Measurements from ENCODE around the gene VANGL2.

VANGL2 gene

DNA sequence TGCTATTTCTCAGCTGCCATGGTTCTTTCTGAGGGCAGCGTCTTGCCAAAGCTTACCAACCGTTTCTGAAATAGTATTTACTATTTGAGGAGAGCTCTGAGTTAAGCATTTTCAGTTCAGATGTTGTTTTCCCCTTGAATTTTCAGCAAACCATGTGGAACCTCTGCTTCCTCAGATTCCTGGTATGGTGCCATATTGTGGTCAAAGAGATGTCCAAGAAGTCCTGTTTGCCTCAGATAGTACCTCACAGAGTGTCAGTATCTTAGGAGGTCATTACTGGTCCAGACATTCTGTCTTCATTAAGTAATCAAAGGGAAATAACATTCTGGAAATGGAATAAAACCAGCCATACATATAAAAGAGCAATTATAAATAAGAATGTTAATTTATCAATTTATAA, 36.6 kb downstream of the VANGL2 start:
- Histone ChIP-seq H3K9ac (ENCODE audit: low read length) (no peak overlapping the region), H3K79me2 (ENCODE audit: insufficient read depth, low read length) (no peaks in the 10 kb centered on the region), H3K9me3 (ENCODE audit: low read length) (no peaks in the 10 kb centered on the region), H3K27me3 (ENCODE audit: insufficient read depth, low read length) (no peaks in the 10 kb centered on the region), H3K4me3 (ENCODE audit: low read depth, low read length, poor library complexity, severe bottlenecking) (no peak overlapping the region), H4K20me1 (ENCODE audit: insufficient read depth, low read length) (no peaks in the 10 kb centered on the region), H3K4me2 (ENCODE audit: low read length) (peak overlapping the region; percentile 59; the same call in 1 of the 2 replicates), H2AFZ (ENCODE audit: low read length) (0 out of 2 replicates have a peak overlapping the region, but pooled peaks have one; percentile 4), H3K27ac (ENCODE audit: low read depth, low read length, poor library complexity, severe bottlenecking) (peak overlapping the region; percentile 60), H3F3A (ENCODE audit: insufficient read depth, low read length) (peaks cover 2% of the 10 kb centered on the region; the same call in 1 of the 2 replicates), H3K9me2 (ENCODE audit: low read depth, low read length) (no peaks in the 10 kb centered on the region), H3K4me1 (ENCODE audit: insufficient read depth, low read length, severe bottlenecking) (peaks cover 38% of the 10 kb centered on the region), H3K36me3 (ENCODE audit: insufficient read depth, low read length) (no peaks in the 10 kb centered on the region)
- TF ChIP-seq CTCF (IDR thresholded peaks at IDR 0.05; ENCODE audit: low read length) (no peak), EZH2 (IDR thresholded peaks at IDR 0.05; ENCODE audit: borderline replicate concordance, low read length) (no peak)

DNA sequence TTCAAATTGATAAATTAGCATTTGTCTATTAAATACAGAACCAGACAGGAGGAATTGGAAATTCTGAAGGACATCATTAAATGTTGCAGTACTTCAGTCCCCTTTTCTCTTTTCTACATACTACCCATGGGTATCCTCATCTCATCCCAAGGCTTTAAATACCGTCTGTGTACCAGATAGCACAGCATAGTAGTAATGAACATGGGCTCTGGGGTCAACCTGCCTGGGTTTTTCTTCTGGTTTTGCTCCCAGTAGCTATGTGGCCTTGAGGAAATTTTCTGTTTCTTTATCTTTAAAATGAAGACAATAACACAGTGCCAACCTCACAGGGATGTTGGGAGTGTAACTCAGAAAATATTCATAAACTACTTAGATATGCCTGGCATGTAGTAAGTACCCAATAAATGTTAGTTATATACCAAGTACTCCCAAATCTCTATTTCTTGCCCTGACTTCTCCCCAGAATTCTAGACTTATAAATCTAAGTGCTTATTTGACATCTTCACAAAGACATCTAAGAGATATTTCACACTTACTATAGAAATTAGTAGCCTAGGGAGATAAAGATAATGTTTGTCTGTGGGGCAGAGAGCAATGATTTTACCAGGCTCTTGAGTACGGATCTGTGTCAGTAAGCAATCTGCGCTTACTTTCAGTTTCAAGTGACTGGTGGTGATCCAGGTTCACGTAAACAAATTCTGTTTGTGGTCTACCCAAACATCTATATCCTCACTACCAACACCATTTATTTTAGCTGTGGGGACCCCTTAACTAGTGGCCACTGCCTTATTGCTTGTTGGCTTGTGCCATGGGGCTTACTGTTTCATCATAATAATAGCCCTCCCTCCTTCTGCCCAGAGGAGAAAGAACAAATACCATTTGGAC, 37.3 kb downstream of the VANGL2 start:
- no peaks in the 10 kb centered on the region for H3K36me3 ChIP-seq (ENCODE audit: insufficient read depth, low read length)
- H3K27ac ChIP-seq (ENCODE audit: low read depth, low read length, poor library complexity, severe bottlenecking): peak overlapping the region; percentile 60
- no peaks in the 10 kb centered on the region for H3K27me3 ChIP-seq (ENCODE audit: insufficient read depth, low read length)
- H3K79me2 ChIP-seq (ENCODE audit: insufficient read depth, low read length): no peaks in the 10 kb centered on the region
- H4K20me1 ChIP-seq (ENCODE audit: insufficient read depth, low read length): no peaks in the 10 kb centered on the region
- H3K4me1 ChIP-seq (ENCODE audit: insufficient read depth, low read length, severe bottlenecking): peaks cover 31% of the 10 kb centered on the region
- no peaks in the 10 kb centered on the region for H3K9me2 ChIP-seq (ENCODE audit: low read depth, low read length)
- H2AFZ ChIP-seq (ENCODE audit: low read length): peak overlapping the region; percentile 8
- H3K4me3 ChIP-seq (ENCODE audit: low read depth, low read length, poor library complexity, severe bottlenecking): peak overlapping the region; percentile 26
- H3F3A ChIP-seq (ENCODE audit: insufficient read depth, low read length): peaks cover 4% of the 10 kb centered on the region; the same call in 1 of the 2 replicates
- no peaks in the 10 kb centered on the region for H3K9me3 ChIP-seq (ENCODE audit: low read length)
- peak overlapping the region; percentile 59 for H3K4me2 ChIP-seq (ENCODE audit: low read length)
- H3K9ac ChIP-seq (ENCODE audit: low read length): peak overlapping the region; percentile 46
- no peak for TF ChIP-seq EZH2 (IDR thresholded peaks at IDR 0.05; ENCODE audit: borderline replicate concordance, low read length)

GRCh38 chr1:160438317-160438918, 38.1 kb downstream of the VANGL2 start:
- Histone ChIP-seq H3K4me1 (ENCODE audit: insufficient read depth, low read length, severe bottlenecking) (peaks cover 31% of the 10 kb centered on the region), H4K20me1 (ENCODE audit: insufficient read depth, low read length) (no peaks in the 10 kb centered on the region), H3K79me2 (ENCODE audit: insufficient read depth, low read length) (no peaks in the 10 kb centered on the region), H3K9me2 (ENCODE audit: low read depth, low read length) (no peaks in the 10 kb centered on the region), H3F3A (ENCODE audit: insufficient read depth, low read length) (peaks cover 4% of the 10 kb centered on the region; the same call in 1 of the 2 replicates), H3K4me2 (ENCODE audit: low read length) (peak overlapping the region; percentile 59), H3K27ac (ENCODE audit: low read depth, low read length, poor library complexity, severe bottlenecking) (peak overlapping the region; percentile 60), H3K27me3 (ENCODE audit: insufficient read depth, low read length) (no peaks in the 10 kb centered on the region), H2AFZ (ENCODE audit: low read length) (peak overlapping the region; percentile 8), H3K36me3 (ENCODE audit: insufficient read depth, low read length) (no peaks in the 10 kb centered on the region), H3K4me3 (ENCODE audit: low read depth, low read length, poor library complexity, severe bottlenecking) (peak overlapping the region; percentile 26), H3K9ac (ENCODE audit: low read length) (peak overlapping the region; percentile 46), H3K9me3 (ENCODE audit: low read length) (no peaks in the 10 kb centered on the region)
- no peak for TF ChIP-seq EZH2 (IDR thresholded peaks at IDR 0.05; ENCODE audit: borderline replicate concordance, low read length)
- no peak for TF ChIP-seq CTCF (IDR thresholded peaks at IDR 0.05; ENCODE audit: low read length)

All from OCI-LY1 (cell line).